ENCODE data around the gene PTPRG.

PTPRG gene

GRCh38 chr3:62007036-62007435 lies 445.7 kb downstream of the PTPRG start:
- Histone ChIP-seq H3K9ac (ENCODE audit: low read length) (no peak overlapping the region), H3K36me3 (ENCODE audit: control insufficient read depth, insufficient read depth, low read length) (peaks cover 24% of the 10 kb centered on the region), H3K27ac (ENCODE audit: low read depth, low read length) (no peak overlapping the region), H3K27me3 (ENCODE audit: control insufficient read depth, insufficient read depth, low read length) (no peaks in the 10 kb centered on the region), H3K4me1 (ENCODE audit: control insufficient read depth, insufficient read depth, low read length) (no peaks in the 10 kb centered on the region), H3K9me3 (ENCODE audit: control insufficient read depth, insufficient read depth, low read depth, low read length) (no peaks in the 10 kb centered on the region), H3K4me3 (ENCODE audit: low read depth, low read length) (no peak overlapping the region)

- no peaks in the 10 kb centered on the region for H3K9me3 ChIP-seq (ENCODE audit: control insufficient read depth, insufficient read depth, low read depth, low read length)
- no peak overlapping the region for H3K27ac ChIP-seq (ENCODE audit: low read depth, low read length)
- H3K36me3 ChIP-seq (ENCODE audit: control insufficient read depth, insufficient read depth, low read length): peaks cover 6% of the 10 kb centered on the region; the same call in 1 of the 2 replicates
- no peak overlapping the region for H3K4me3 ChIP-seq (ENCODE audit: low read depth, low read length)
- no peaks in the 10 kb centered on the region for H3K27me3 ChIP-seq (ENCODE audit: control insufficient read depth, insufficient read depth, low read length)
- no peaks in the 10 kb centered on the region for H3K4me1 ChIP-seq (ENCODE audit: control insufficient read depth, insufficient read depth, low read length)
- H3K9ac ChIP-seq (ENCODE audit: low read length): no peak overlapping the region
Observed at GRCh38 chr3:62010989-62011388, 449.6 kb downstream of the PTPRG start.

GRCh38 chr3:62011666-62012065 lies 450.3 kb downstream of the PTPRG start:
- no peaks in the 10 kb centered on the region for H3K27me3 ChIP-seq (ENCODE audit: control insufficient read depth, insufficient read depth, low read length)
- H3K4me3 ChIP-seq (ENCODE audit: low read depth, low read length): no peak overlapping the region
- H3K36me3 ChIP-seq (ENCODE audit: control insufficient read depth, insufficient read depth, low read length): peaks cover 6% of the 10 kb centered on the region; the same call in 1 of the 2 replicates
- no peaks in the 10 kb centered on the region for H3K9me3 ChIP-seq (ENCODE audit: control insufficient read depth, insufficient read depth, low read depth, low read length)
- no peaks in the 10 kb centered on the region for H3K4me1 ChIP-seq (ENCODE audit: control insufficient read depth, insufficient read depth, low read length)
- H3K27ac ChIP-seq (ENCODE audit: low read depth, low read length): no peak overlapping the region
- H3K9ac ChIP-seq (ENCODE audit: low read length): no peak overlapping the region

GRCh38 chr3:62013951-62014350 lies 452.6 kb downstream of the PTPRG start:
- no peak overlapping the region for H3K9ac ChIP-seq (ENCODE audit: low read length)
- no peaks in the 10 kb centered on the region for H3K27me3 ChIP-seq (ENCODE audit: control insufficient read depth, insufficient read depth, low read length)
- H3K27ac ChIP-seq (ENCODE audit: low read depth, low read length): no peak overlapping the region
- H3K9me3 ChIP-seq (ENCODE audit: control insufficient read depth, insufficient read depth, low read depth, low read length): no peaks in the 10 kb centered on the region
- H3K36me3 ChIP-seq (ENCODE audit: control insufficient read depth, insufficient read depth, low read length): peaks cover 11% of the 10 kb centered on the region
- no peaks in the 10 kb centered on the region for H3K4me1 ChIP-seq (ENCODE audit: control insufficient read depth, insufficient read depth, low read length)
- H3K4me3 ChIP-seq (ENCODE audit: low read depth, low read length): no peak overlapping the region

- Histone ChIP-seq H3K4me3 (ENCODE audit: low read depth, low read length) (no peak overlapping the region), H3K27ac (ENCODE audit: low read depth, low read length) (no peak overlapping the region), H3K27me3 (ENCODE audit: control insufficient read depth, insufficient read depth, low read length) (no peaks in the 10 kb centered on the region), H3K36me3 (ENCODE audit: control insufficient read depth, insufficient read depth, low read length) (peaks cover 4% of the 10 kb centered on the region; the same call in 1 of the 2 replicates), H3K9ac (ENCODE audit: low read length) (no peak overlapping the region), H3K9me3 (ENCODE audit: control insufficient read depth, insufficient read depth, low read depth, low read length) (no peaks in the 10 kb centered on the region), H3K4me1 (ENCODE audit: control insufficient read depth, insufficient read depth, low read length) (no peaks in the 10 kb centered on the region)
Observed at GRCh38 chr3:62015111-62015510, 453.7 kb downstream of the PTPRG start.

GRCh38 chr3:62019906-62020305 lies 458.5 kb downstream of the PTPRG start:
- Histone ChIP-seq H3K27ac (ENCODE audit: low read depth, low read length) (no peak overlapping the region), H3K36me3 (ENCODE audit: control insufficient read depth, insufficient read depth, low read length) (peaks cover 4% of the 10 kb centered on the region; the same call in 1 of the 2 replicates), H3K4me3 (ENCODE audit: low read depth, low read length) (no peak overlapping the region), H3K9me3 (ENCODE audit: control insufficient read depth, insufficient read depth, low read depth, low read length) (no peaks in the 10 kb centered on the region), H3K9ac (ENCODE audit: low read length) (no peak overlapping the region), H3K4me1 (ENCODE audit: control insufficient read depth, insufficient read depth, low read length) (0 out of 2 replicates have a peak, but pooled peaks cover 5% of the 10 kb centered on the region), H3K27me3 (ENCODE audit: control insufficient read depth, insufficient read depth, low read length) (no peaks in the 10 kb centered on the region)

- 0 out of 2 replicates have a peak, but pooled peaks cover 5% of the 10 kb centered on the region for H3K4me1 ChIP-seq (ENCODE audit: control insufficient read depth, insufficient read depth, low read length)
- H3K27ac ChIP-seq (ENCODE audit: low read depth, low read length): no peak overlapping the region
- H3K9me3 ChIP-seq (ENCODE audit: control insufficient read depth, insufficient read depth, low read depth, low read length): no peaks in the 10 kb centered on the region
- no peak overlapping the region for H3K4me3 ChIP-seq (ENCODE audit: low read depth, low read length)
- peaks cover 4% of the 10 kb centered on the region; the same call in 1 of the 2 replicates for H3K36me3 ChIP-seq (ENCODE audit: control insufficient read depth, insufficient read depth, low read length)
- no peak overlapping the region for H3K9ac ChIP-seq (ENCODE audit: low read length)
- H3K27me3 ChIP-seq (ENCODE audit: control insufficient read depth, insufficient read depth, low read length): no peaks in the 10 kb centered on the region
Observed at GRCh38 chr3:62020706-62021105, 459.3 kb downstream of the PTPRG start.

- Histone ChIP-seq H3K27ac (ENCODE audit: low read depth, low read length) (no peak overlapping the region), H3K4me3 (ENCODE audit: low read depth, low read length) (no peak overlapping the region), H3K4me1 (ENCODE audit: control insufficient read depth, insufficient read depth, low read length) (0 out of 2 replicates have a peak, but pooled peaks cover 5% of the 10 kb centered on the region)
Observed at GRCh38 chr3:62022312-62022711, 460.9 kb downstream of the PTPRG start.

GRCh38 chr3:62024882-62025281 lies 463.5 kb downstream of the PTPRG start:
- no peaks in the 10 kb centered on the region for H3K36me3 ChIP-seq (ENCODE audit: control insufficient read depth, insufficient read depth, low read length)
- no peaks in the 10 kb centered on the region for H3K27me3 ChIP-seq (ENCODE audit: control insufficient read depth, insufficient read depth, low read length)
- H3K9me3 ChIP-seq (ENCODE audit: control insufficient read depth, insufficient read depth, low read depth, low read length): no peaks in the 10 kb centered on the region
- H3K9ac ChIP-seq (ENCODE audit: low read length): no peak overlapping the region
- no peak overlapping the region for H3K4me3 ChIP-seq (ENCODE audit: low read depth, low read length)
- no peak overlapping the region for H3K27ac ChIP-seq (ENCODE audit: low read depth, low read length)
- 0 out of 2 replicates have a peak, but pooled peaks cover 5% of the 10 kb centered on the region for H3K4me1 ChIP-seq (ENCODE audit: control insufficient read depth, insufficient read depth, low read length)

More at GRCh38 chr3:62022312-62022711, 460.9 kb downstream of the PTPRG start:
- no peaks in the 10 kb centered on the region for H3K9me3 ChIP-seq (ENCODE audit: control insufficient read depth, insufficient read depth, low read depth, low read length)
- H3K27me3 ChIP-seq (ENCODE audit: control insufficient read depth, insufficient read depth, low read length): no peaks in the 10 kb centered on the region
- H3K9ac ChIP-seq (ENCODE audit: low read length): no peak overlapping the region
- H3K36me3 ChIP-seq (ENCODE audit: control insufficient read depth, insufficient read depth, low read length): peaks cover 4% of the 10 kb centered on the region; the same call in 1 of the 2 replicates

- Histone ChIP-seq H3K27me3 (ENCODE audit: control insufficient read depth, insufficient read depth, low read length) (no peaks in the 10 kb centered on the region), H3K9me3 (ENCODE audit: control insufficient read depth, insufficient read depth, low read depth, low read length) (no peaks in the 10 kb centered on the region), H3K27ac (ENCODE audit: low read depth, low read length) (no peak overlapping the region), H3K36me3 (ENCODE audit: control insufficient read depth, insufficient read depth, low read length) (no peaks in the 10 kb centered on the region), H3K4me1 (ENCODE audit: control insufficient read depth, insufficient read depth, low read length) (0 out of 2 replicates have a peak, but pooled peaks cover 5% of the 10 kb centered on the region), H3K9ac (ENCODE audit: low read length) (no peak overlapping the region), H3K4me3 (ENCODE audit: low read depth, low read length) (no peak overlapping the region)
Observed at GRCh38 chr3:62025913-62026312, 464.5 kb downstream of the PTPRG start.

- no peaks in the 10 kb centered on the region for H3K9me3 ChIP-seq (ENCODE audit: control insufficient read depth, insufficient read depth, low read depth, low read length)
- no peaks in the 10 kb centered on the region for H3K27me3 ChIP-seq (ENCODE audit: control insufficient read depth, insufficient read depth, low read length)
- H3K27ac ChIP-seq (ENCODE audit: low read depth, low read length): no peak overlapping the region
- H3K9ac ChIP-seq (ENCODE audit: low read length): no peak overlapping the region
- H3K4me3 ChIP-seq (ENCODE audit: low read depth, low read length): no peak overlapping the region
- H3K4me1 ChIP-seq (ENCODE audit: control insufficient read depth, insufficient read depth, low read length): 0 out of 2 replicates have a peak, but pooled peaks cover 5% of the 10 kb centered on the region
- H3K36me3 ChIP-seq (ENCODE audit: control insufficient read depth, insufficient read depth, low read length): no peaks in the 10 kb centered on the region
Observed at GRCh38 chr3:62027241-62027640, 465.9 kb downstream of the PTPRG start.

Measured in HUES6 (cell line).